Esophagus squamous epithelium (tissue), 5 donors: ENCODE measurements around the gene CD19. TPM values are rescaled to one million over a fixed set of nuclear protein-coding genes. Genes with fewer than 3 reads are reported as not detected.

Source experiments
- DNase-seq: peaks from one replicate; lab custom pipeline; 2025; lab: John Stamatoyannopoulos, UW
- H3K27ac ChIP-seq, 4 donors: fragments of 200-600 bp; sonication (generic); one replicate each; pipeline ENCODE4 v1.5.1; 2016 to 2019; ENCODE audit warnings: mild to moderate bottlenecking in 1 of 4
- H3K27me3 ChIP-seq, 4 donors: fragments of 200-600 bp; sonication (generic); 1 replicate in 3 of 4; 2 replicates in 1 of 4; pipeline versions ENCODE4 v1.5.1 to v1.6.0; 2017 to 2021; ENCODE audit warnings: antibody characterized with exemption in 1 of 4
- H3K36me3 ChIP-seq, 3 donors: fragments of 200-600 bp; sonication (generic); one replicate each; pipeline ENCODE4 v1.5.1; 2016 to 2019
- H3K4me1 ChIP-seq, 3 donors: fragments of 200-600 bp; sonication (generic); one replicate each; pipeline ENCODE4 v1.5.1; 2017 to 2019
- H3K4me3 ChIP-seq, 4 donors: fragments of 200-600 bp; sonication (generic); 1 replicate in 3 of 4; 2 replicates in 1 of 4; pipeline ENCODE4 v1.5.1; 2016 to 2019; ENCODE audit warnings: mild to moderate bottlenecking in 2 of 4, moderate library complexity in 1 of 4
- H3K9me3 ChIP-seq, 3 donors: fragments of 200-600 bp; sonication (generic); one replicate each; pipeline ENCODE4 v1.5.1; 2016 to 2019
- CTCF ChIP-seq, 6 experiments: fragments of 450-650 bp in 4 of 6; fragments of 200-600 bp in 2 of 6; sonication (generic) in 2 of 6; IDR thresholded peaks; one replicate each; pipeline ENCODE4 v1.5.1; 2016 to 2019; ENCODE audit warnings: antibody characterized with exemption in 6 of 6, mild to moderate bottlenecking in 4 of 6, moderate library complexity in 4 of 6
- POLR2A ChIP-seq, 4 donors: fragments of 450-650 bp; IDR thresholded peaks; one replicate each; pipeline ENCODE4 v1.6.1; 2017; ENCODE audit warnings: antibody characterized with exemption in 4 of 4, mild to moderate bottlenecking in 4 of 4, moderate library complexity in 3 of 4
- WGBS, 2 donors: methylation state at CpG; one replicate each; pipeline ENCODE4 v1.1.5; 2018; 5-methylcytosine and 5-hydroxymethylcytosine counted together
- intact Hi-C: fragments of 100-400 bp; cut with DNase I; formaldehyde crosslinking; loops from one replicate; pipeline ENCODE4 v1.15.0; 2022
- total RNA-seq, 4 donors: library from RNA; depleted of rRNA; stranded (reverse); fragments of >200 nt; gene quantifications; one replicate each; pipeline ENCODE4 v1.1.0, GENCODE V29; 2016
- donor health status: DM: yes; HTN: yes; CAD: no.

Gene CD19
- total RNA-seq, 4 donors from 2014 or later, result 0.19 to 0.42 TPM; not detected in 2

- Histone ChIP-seq H3K36me3 (peaks cover 12 to 84% (median 18%) of the 10 kb centered on the region in 3 donors), H3K4me1 (peaks cover 0 to 7% (median 0%) of the 10 kb centered on the region in 3 donors), H3K27ac (no peak overlapping the region), H3K9me3 (peaks cover 0 to 14% (median 5%) of the 10 kb centered on the region in 3 donors), H3K27me3 (no peaks in the 10 kb centered on the region), H3K4me3 (no peak overlapping the region)
- intact Hi-C loops, result no loop called here
- no peak for DNase-seq
- WGBS, 2 donors, result 93 to 95% methylated on average over 4 of the region's 4 CpGs
- TF ChIP-seq CTCF (IDR thresholded peaks at IDR 0.05) (no peak), POLR2A (IDR thresholded peaks at IDR 0.05) (no peak)
Observed at GRCh38 chr16:28987170-28987853, 55.5 kb downstream of the CD19 start.

Other genes with a start within 250 kb of the CD19 start
- 100 to 1,000 TPM; 187 to 337 (median 204) TPM for gene EIF3C, start 220.5 kb upstream of the CD19 start, total RNA-seq
- 1 to 10 TPM in 1 of 4 donors, not detected in 3; 5.0 TPM for gene NPIPB9, start 180.2 kb upstream of the CD19 start, total RNA-seq
- 10 to 100 TPM; 42.1 to 72.7 (median 67.1) TPM for gene ATXN2L, start 109.0 kb upstream of the CD19 start, total RNA-seq
- gene TUFM, start 85.6 kb upstream of the CD19 start, total RNA-seq, result 100 to 1,000 TPM; 105 to 143 (median 121) TPM
- 10 to 100 TPM; 11.0 to 28.2 (median 18.8) TPM for gene SH2B1, start 68.1 kb upstream of the CD19 start, total RNA-seq
- gene ATP2A1, start 53.5 kb upstream of the CD19 start, total RNA-seq, result under 1 TPM in 2 of 4 donors, not detected in 2; 0.19 to 0.26 TPM
- 10 to 100 TPM; 28.7 to 47.2 (median 37.2) TPM for gene RABEP2, start 6.7 kb upstream of the CD19 start, total RNA-seq
- gene NFATC2IP, start 19.0 kb downstream of the CD19 start, total RNA-seq, result 10 to 100 TPM; 17.4 to 36.6 (median 24.2) TPM
- 10 to 100 TPM; 15.3 to 26.3 (median 18.5) TPM for gene SPNS1, start 42.8 kb downstream of the CD19 start, total RNA-seq
- gene LAT, start 53.1 kb downstream of the CD19 start, total RNA-seq, result 1 to 10 TPM in 3 of 4 donors, under 1 TPM in 1; 0.76 to 7.4 (median 2.5) TPM